WERI-Rb-1 (cell line): ENCODE data around the gene SLC16A13.
A peak's percentile ranks its signal among the peaks of the same experiment; 100 is the strongest.

Experiments
- DNase-seq: peaks from one replicate; pipeline ENCODE4 v3.0.0-alpha.2; 2020
- H3K27ac ChIP-seq: fragments of 250-450 bp; sonication (Bioruptor Pico); 2 replicates; pipeline ENCODE4 v1.5.1; 2020; ENCODE audit warnings: mild to moderate bottlenecking, moderate library complexity
- H3K27me3 ChIP-seq: fragments of 250-450 bp; sonication (Bioruptor Pico); 2 replicates; pipeline ENCODE4 v1.5.1; 2021; ENCODE audit warnings: mild to moderate bottlenecking, low read depth, moderate library complexity; ENCODE audit not compliant: insufficient read depth, severe bottlenecking
- H3K36me3 ChIP-seq: fragments of 250-450 bp; sonication (Bioruptor Pico); 2 replicates; pipeline ENCODE4 v1.5.1; 2020; ENCODE audit warnings: mild to moderate bottlenecking, moderate library complexity
- H3K4me3 ChIP-seq: 2 replicates; pipeline ENCODE4 v1.5.1; 2011; ENCODE audit warnings: low read depth, mild to moderate bottlenecking, control low read depth, low read length
- H3K9me3 ChIP-seq: fragments of 250-450 bp; sonication (Bioruptor Pico); 2 replicates; pipeline ENCODE4 v1.5.1; 2021; ENCODE audit warnings: mild to moderate bottlenecking, moderate library complexity; ENCODE audit not compliant: severe bottlenecking
- TF ChIP-seq, protein P1 (sequence below): IDR thresholded peaks from 2 replicates; pipeline ENCODE4 v1.5.1; 2011; ENCODE audit warnings: low read depth, mild to moderate bottlenecking, control low read depth, inconsistent platforms, low read length

SLC16A13 gene

DNA sequence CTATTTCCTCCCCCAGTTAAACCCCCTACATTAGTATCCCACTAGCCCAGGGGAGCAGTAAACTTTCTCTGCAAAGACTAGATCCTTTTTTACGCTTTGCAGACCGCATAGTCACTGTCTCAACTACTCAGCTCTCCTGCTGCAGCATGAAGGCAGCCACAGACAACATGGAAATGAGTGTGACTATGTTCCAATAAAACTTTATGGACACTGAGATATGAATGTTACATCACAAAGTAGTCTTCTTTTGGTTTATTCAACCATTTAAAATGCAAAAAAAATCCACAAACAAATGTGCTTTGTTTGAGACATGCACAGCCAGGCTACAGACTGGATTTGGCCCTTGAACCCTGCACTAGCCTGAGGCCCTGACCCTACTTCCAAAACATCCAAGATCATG lies 25.3 kb upstream of the SLC16A13 start:
- H3K27me3 ChIP-seq = no peaks in the 10 kb centered on the region
- peaks cover 14% of the 10 kb centered on the region for H3K36me3 ChIP-seq
- DNase-seq = no peak
- no peak overlapping the region for H3K27ac ChIP-seq
- TF ChIP-seq, protein P1, sequence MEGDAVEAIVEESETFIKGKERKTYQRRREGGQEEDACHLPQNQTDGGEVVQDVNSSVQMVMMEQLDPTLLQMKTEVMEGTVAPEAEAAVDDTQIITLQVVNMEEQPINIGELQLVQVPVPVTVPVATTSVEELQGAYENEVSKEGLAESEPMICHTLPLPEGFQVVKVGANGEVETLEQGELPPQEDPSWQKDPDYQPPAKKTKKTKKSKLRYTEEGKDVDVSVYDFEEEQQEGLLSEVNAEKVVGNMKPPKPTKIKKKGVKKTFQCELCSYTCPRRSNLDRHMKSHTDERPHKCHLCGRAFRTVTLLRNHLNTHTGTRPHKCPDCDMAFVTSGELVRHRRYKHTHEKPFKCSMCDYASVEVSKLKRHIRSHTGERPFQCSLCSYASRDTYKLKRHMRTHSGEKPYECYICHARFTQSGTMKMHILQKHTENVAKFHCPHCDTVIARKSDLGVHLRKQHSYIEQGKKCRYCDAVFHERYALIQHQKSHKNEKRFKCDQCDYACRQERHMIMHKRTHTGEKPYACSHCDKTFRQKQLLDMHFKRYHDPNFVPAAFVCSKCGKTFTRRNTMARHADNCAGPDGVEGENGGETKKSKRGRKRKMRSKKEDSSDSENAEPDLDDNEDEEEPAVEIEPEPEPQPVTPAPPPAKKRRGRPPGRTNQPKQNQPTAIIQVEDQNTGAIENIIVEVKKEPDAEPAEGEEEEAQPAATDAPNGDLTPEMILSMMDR = no peak
- H3K4me3 ChIP-seq = no peak overlapping the region
- H3K9me3 ChIP-seq = no peaks in the 10 kb centered on the region

DNA sequence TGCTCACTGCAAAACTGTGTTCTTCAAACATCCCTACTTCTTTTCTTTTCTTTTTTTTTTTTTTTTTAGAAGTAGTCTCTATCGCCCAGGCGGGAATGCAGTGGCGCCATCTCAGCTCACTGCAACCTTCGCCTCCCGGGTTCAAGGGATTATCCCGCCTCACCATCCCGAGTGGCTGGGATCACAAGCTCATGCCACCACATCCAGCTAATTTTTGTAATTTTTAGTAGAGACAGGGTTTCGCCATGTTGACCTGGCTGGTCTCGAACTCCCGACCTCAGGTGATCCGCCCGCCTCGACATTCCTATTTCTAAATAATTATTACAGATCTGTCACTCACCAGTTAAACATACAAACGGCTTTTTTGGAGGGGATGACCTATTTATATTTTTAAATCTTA lies 24.4 kb upstream of the SLC16A13 start:
- DNase-seq = no peak
- TF ChIP-seq, protein P1 = no peak
- Histone ChIP-seq H3K27me3 (no peaks in the 10 kb centered on the region), H3K4me3 (peak overlapping the region; percentile 89), H3K27ac (no peak overlapping the region), H3K9me3 (no peaks in the 10 kb centered on the region), H3K36me3 (peaks cover 14% of the 10 kb centered on the region)

DNA sequence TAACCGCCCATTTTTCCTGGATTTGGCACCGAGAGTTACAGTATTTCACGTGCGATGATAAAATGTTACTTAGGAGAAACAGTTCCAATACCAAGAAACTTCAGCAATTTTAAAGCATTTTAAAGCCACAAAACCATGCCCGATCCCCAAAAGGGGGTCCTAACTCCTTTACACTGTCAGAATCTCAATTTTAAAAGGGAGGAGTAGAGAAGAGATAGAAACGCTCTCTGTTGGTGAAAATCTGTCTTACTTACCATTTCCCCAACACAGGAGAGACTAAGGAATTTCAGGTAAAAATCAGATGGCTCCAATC lies 23.9 kb upstream of the SLC16A13 start:
- Histone ChIP-seq H3K36me3 (peaks cover 14% of the 10 kb centered on the region), H3K4me3 (peak overlapping the region; percentile 89), H3K27me3 (no peaks in the 10 kb centered on the region), H3K9me3 (no peaks in the 10 kb centered on the region), H3K27ac (peak overlapping the region; percentile 100)
- no peak for DNase-seq
- TF ChIP-seq, protein P1 = no peak

DNA sequence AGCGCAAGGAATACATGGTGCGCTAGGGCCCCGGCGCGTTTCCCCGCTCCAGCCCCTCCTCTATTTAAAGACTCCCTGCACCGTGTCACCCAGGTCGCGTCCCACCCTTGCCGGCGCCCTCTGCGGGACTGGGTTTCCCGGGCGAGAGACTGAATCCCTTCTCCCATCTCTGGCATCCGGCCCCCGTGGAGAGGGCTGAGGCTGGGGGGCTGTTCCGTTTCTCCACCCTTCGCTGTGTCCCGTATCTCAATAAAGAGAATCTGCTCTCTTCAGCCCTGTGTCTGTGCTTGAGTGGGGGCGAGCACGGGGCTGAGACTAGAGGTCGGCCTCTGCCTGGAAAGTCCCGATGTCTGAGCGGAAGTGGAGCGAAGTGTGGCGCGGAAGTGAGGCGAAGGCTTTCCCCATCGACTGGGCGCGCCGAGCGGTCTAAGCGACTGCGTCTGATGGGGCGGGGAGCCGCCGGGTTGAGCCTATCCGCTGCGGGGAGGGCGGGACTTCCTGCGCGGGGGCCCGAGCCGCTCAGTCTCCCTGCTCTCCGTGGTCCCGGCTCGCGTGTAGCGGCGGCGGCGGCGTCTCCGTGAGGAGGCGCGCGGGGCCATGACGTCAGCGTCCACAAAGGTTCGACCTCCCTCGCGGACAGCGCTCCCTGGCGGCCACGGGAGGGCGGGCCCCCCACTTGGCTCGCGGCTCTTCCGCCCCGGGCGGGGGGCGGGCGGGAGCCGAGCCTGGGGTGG lies 21.4 kb upstream of the SLC16A13 start:
- peak overlapping the region; percentile 74 for H3K27ac ChIP-seq
- no peaks in the 10 kb centered on the region for H3K9me3 ChIP-seq
- H3K4me3 ChIP-seq = peak overlapping the region; percentile 89

DNA sequence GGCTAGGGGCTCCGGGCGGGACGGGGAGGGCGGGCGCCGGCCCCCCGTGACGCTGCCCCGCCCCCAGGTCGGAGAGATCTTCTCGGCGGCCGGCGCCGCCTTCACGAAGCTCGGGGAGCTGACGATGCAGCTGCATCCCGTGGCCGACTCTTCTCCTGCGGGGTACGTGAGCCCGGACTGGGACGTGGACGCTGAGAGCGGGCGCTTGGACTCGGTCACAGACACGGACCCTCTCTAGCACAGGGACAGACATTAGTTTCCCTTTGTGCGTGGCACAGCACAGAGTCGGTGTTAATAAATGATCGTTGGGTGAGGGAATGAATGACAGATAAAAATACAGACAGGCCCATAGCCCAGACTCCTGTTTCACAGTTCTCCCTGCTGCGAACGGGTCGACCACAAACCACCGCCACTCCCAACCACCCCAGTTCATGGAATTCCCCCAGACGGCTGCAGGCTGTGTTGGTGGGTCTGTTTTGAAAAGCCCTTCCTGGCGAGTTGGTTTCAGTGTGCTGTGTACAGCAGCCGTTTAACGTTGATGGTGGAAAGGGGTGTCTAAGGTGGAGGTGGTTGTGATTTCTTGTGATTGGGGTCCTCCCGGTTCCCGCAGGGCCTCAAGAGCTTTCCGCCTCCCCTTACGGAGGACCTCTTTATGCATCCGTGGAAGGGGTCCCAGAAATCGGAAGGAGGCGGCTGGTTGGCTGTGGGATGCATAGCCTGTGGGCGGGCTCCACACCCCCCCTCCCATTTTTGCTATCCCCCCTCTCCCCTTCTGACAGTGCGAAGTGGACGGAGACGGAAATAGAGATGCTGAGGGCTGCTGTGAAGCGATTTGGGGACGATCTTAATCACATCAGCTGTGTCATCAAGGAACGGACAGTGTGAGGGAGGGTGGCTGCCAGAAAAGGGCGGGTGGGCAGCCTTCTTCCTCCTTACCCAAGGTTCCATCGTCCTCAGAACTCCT lies 20.5 kb upstream of the SLC16A13 start:
- H3K36me3 ChIP-seq = peaks cover 10% of the 10 kb centered on the region
- DNase-seq = no peak
- TF ChIP-seq, protein P1 = no peak
- H3K27me3 ChIP-seq = no peaks in the 10 kb centered on the region
- no peaks in the 10 kb centered on the region for H3K9me3 ChIP-seq
- peak overlapping the region; percentile 89 for H3K4me3 ChIP-seq
- peak overlapping the region; percentile 74 for H3K27ac ChIP-seq

More for the DNA sequence above, 21.4 kb upstream of the SLC16A13 start:
- TF ChIP-seq, protein P1 = peak; percentile 75
- peak; percentile 97 for DNase-seq
- Histone ChIP-seq H3K27me3 (no peaks in the 10 kb centered on the region), H3K36me3 (peaks cover 14% of the 10 kb centered on the region)
